Renal pelvis (tissue), 12 donors: ENCODE measurements around the gene MTERF1. TPM values are rescaled to one million over a fixed set of nuclear protein-coding genes. Genes with fewer than 3 reads are reported as not detected.
A peak's percentile ranks its signal among the peaks of the same experiment; 100 is the strongest.
"Not testable (repeated sequence)": the region's sequence is repeated elsewhere in the genome, so short reads cannot be mapped to it uniquely, and the experiment has no call there.

Source experiments
- DNase-seq: peaks from one replicate; pipeline ENCODE4 v3.0.0-alpha.2; 2013
- long read RNA-seq, 16 experiments: transcript quantifications; one replicate each; lab custom pipeline, GENCODE V29; 2026
- polyA plus RNA-seq, 3 donors: library from polyadenylated mRNA; unstranded; fragments of 120-200 nt; gene quantifications; one replicate each; pipeline ENCODE4 v1.2.1, GENCODE V29; 2013; ENCODE audit not compliant: insufficient read length in 3 of 3

Gene MTERF1, protein sequence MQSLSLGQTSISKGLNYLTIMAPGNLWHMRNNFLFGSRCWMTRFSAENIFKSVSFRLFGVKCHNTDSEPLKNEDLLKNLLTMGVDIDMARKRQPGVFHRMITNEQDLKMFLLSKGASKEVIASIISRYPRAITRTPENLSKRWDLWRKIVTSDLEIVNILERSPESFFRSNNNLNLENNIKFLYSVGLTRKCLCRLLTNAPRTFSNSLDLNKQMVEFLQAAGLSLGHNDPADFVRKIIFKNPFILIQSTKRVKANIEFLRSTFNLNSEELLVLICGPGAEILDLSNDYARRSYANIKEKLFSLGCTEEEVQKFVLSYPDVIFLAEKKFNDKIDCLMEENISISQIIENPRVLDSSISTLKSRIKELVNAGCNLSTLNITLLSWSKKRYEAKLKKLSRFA
- 10 to 100 TPM; 16.8 to 17.0 (median 16.8) TPM for polyA plus RNA-seq
- long read RNA-seq, donor 1, partial matches to known transcripts, result 0 of 3 reads
- long read RNA-seq, donor 1, other reads (novel, unspliced or antisense), result 0 of 3 reads
- long read RNA-seq, donor 2, partial matches to known transcripts, result 0 of 4 reads
- long read RNA-seq, donor 2, other reads (novel, unspliced or antisense), result 0 of 4 reads
- long read RNA-seq, donor 3, partial matches to known transcripts, result 0 of 3 reads
- long read RNA-seq, donor 3, other reads (novel, unspliced or antisense), result 0 of 3 reads
- long read RNA-seq, donor 4, transcript MTERF1-201 (3 exons, 1,997 nt), result major isoform, 8 of 10 reads
- long read RNA-seq, donor 4, partial matches to known transcripts, result 0 of 10 reads
- long read RNA-seq, donor 4, other reads (novel, unspliced or antisense), result 0 of 10 reads
- long read RNA-seq, donor 5, transcript MTERF1-201 (3 exons, 1,997 nt), result major isoform, 5 of 6 reads
- long read RNA-seq, donor 5, partial matches to known transcripts, result 0 of 6 reads
- long read RNA-seq, donor 5, other reads (novel, unspliced or antisense), result 0 of 6 reads
- long read RNA-seq, donor 6, partial matches to known transcripts, result 8 of 13 reads
- long read RNA-seq, donor 6, other reads (novel, unspliced or antisense), result 0 of 13 reads
- long read RNA-seq, donor 7, transcript MTERF1-201 (3 exons, 1,997 nt), result major isoform, 7 of 7 reads
- long read RNA-seq, donor 7, partial matches to known transcripts, result 0 of 7 reads
- long read RNA-seq, donor 7, other reads (novel, unspliced or antisense), result 0 of 7 reads
- long read RNA-seq, donor 8, partial matches to known transcripts, result 0 of 4 reads
- long read RNA-seq, donor 8, other reads (novel, unspliced or antisense), result 0 of 4 reads
- long read RNA-seq, donor 9, transcript MTERF1-201 (3 exons, 1,997 nt), result major isoform, 11 of 12 reads
- long read RNA-seq, donor 9, partial matches to known transcripts, result 0 of 12 reads
- long read RNA-seq, donor 9, other reads (novel, unspliced or antisense), result 0 of 12 reads
- long read RNA-seq, donor 10, partial matches to known transcripts, result 0 of 3 reads
- long read RNA-seq, donor 10, other reads (novel, unspliced or antisense), result 0 of 3 reads
- long read RNA-seq, donor 11, partial matches to known transcripts, result 0 of 4 reads
- long read RNA-seq, donor 11, other reads (novel, unspliced or antisense), result 0 of 4 reads
- long read RNA-seq, donor 12, transcript MTERF1-201 (3 exons, 1,997 nt), result major isoform, 7 of 16 reads
- long read RNA-seq, donor 12, partial matches to known transcripts, result 6 of 16 reads
- long read RNA-seq, donor 12, other reads (novel, unspliced or antisense), result 0 of 16 reads
- long read RNA-seq, donor 13, partial matches to known transcripts, result 0 of 6 reads
- long read RNA-seq, donor 13, other reads (novel, unspliced or antisense), result 0 of 6 reads
- long read RNA-seq, donor 14, transcript MTERF1-201 (3 exons, 1,997 nt), result major isoform, 12 of 24 reads
- long read RNA-seq, donor 14, partial matches to known transcripts, result 10 of 24 reads
- long read RNA-seq, donor 14, other reads (novel, unspliced or antisense), result 0 of 24 reads
- long read RNA-seq, donor 15, transcript MTERF1-201 (3 exons, 1,997 nt), result major isoform, 8 of 11 reads
- long read RNA-seq, donor 15, partial matches to known transcripts, result 0 of 11 reads
- long read RNA-seq, donor 15, other reads (novel, unspliced or antisense), result 0 of 11 reads
- long read RNA-seq, donor 16, partial matches to known transcripts, result 0 of 8 reads
- long read RNA-seq, donor 16, other reads (novel, unspliced or antisense), result 0 of 8 reads

DNA sequence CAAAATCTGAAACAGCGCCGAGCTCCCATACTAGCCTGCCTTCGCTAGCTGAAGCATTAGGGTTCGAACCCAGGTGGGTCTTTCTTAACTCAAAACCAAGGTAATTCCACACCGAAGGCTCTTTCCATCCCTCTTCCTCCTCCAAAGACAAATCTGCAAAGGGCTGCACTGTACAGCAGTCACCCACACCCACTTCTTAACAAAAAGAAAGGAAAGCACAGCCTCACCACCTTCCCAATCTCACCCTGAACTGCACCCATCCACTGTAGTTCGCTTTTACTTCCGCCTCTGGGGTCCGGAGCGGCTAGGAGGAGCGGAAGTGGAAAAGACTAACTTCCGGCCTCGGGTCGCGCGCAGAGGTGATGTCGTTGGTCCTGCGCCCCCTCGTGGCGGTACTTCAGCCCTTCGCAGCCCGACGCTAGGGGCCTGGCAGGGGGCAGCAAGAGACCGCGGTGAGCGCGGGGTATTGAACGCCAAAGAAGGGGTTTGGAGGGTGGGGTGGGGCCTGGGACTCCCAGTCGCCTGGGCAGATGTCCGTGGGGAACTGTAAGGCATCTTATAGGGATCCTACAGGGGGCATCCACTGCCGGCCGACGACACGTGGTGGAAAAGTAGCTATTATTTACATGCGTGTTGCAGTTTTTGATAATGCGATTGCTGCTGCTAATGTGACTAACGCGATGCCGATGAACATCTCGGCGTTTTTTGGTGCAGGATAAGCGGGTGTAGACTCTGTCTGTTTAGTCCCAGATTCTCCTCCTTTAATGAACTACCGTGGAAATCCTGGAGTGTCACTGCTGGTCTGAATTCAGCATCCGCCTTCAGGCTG, at the start of gene MTERF1:
TSS of gene MTERF1 (minus strand) at position 290 of the 829 bp plus-strand sequence. CDS start 619 bp downstream, outside the sequence.
- peak; percentile 93 for DNase-seq

DNA sequence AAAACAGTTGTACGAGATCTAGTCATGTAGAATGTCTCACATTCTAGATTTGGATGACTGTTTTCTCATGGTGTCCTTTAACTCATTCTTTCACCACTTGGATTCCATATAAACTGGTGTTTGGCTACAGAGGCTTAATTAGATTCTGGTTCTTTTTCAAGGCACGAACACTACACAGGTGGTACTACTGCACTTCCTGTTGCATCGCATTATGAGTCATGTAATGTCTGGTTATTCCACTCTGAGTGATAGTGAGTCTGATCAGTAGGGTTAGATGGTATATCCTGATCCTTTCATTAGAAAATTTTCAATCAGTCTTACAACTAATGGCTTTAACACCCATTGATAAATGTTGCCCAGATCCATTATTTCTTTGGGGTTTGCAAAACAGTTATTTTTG, 49.0 kb upstream of the MTERF1 start:
- DNase-seq, result no peak

DNA sequence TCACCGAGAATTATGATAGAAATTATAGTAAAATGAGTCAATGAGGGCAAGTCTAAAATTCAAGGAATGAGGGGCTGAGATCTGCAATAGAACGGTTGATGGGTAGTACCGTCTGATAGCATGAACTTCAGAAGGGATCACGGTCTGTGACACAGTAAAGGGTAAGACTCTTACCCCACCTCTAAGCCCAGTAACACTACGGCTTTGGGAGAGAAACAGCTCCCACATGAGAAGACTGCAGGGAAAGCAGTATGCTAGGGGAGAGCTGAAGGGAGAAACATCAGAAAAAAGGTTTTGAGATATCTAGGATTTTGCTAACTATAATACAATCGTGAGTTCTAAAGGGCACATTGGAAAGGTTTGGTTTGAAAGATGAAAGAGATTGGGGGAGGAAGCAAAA, 47.4 kb upstream of the MTERF1 start:
- no peak for DNase-seq

DNA sequence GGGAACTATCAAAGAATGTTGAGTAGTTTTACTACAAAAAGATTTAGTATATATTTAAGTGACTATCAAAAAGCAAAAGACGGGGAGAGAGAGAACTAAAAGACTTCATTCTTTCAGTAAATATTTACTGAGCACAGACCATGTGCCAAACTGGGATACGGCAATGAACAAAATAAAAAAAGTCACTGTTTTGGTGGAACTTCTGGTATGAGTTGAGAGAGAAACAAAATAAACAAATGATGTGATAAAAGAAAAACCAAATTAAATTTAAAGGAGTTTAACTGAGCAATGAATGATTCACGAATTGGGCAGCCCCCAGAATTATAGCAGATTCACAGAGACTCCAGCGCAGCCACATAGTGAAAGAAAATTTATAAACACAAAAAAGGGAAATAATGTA, 42.4 kb upstream of the MTERF1 start:
- no peak for DNase-seq

DNA sequence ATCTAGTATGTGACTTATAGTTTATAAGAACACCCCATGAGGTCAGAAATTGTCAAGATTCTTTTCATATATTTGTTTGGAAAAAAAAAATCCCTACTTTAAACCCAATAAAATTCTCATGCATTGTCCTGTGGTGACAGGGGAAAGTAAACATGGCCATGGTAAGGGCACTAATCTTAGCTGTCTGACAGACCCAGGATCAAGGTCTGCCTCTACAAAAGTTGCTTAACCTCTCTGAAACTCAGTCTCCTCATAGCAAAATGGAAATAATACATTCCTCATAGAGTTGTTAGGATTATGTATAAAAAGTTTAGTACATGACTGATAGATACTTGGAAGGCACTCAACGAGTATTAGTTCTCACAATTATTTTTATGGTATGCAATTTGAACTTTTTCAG, 37.9 kb upstream of the MTERF1 start:
- no peak for DNase-seq

DNA sequence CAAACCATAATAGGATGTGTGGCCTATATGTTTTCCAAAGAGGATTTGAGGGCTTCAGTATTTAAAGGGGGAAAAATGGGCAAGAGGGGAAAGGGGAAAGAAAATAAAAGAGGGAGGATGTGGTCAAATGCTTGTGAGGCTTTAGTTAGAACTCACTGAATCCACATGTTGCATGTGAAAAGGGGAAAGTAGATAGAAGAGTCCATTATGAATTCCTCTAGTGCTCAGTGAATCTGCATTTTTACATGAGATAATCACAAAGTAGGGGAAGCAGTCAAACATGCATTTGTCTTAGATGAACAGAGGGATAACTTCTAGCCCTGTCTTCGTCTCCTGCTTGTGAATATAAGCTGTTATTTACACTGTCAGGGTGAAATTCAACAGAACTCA, 35.5 kb upstream of the MTERF1 start:
- DNase-seq, result no peak

DNA sequence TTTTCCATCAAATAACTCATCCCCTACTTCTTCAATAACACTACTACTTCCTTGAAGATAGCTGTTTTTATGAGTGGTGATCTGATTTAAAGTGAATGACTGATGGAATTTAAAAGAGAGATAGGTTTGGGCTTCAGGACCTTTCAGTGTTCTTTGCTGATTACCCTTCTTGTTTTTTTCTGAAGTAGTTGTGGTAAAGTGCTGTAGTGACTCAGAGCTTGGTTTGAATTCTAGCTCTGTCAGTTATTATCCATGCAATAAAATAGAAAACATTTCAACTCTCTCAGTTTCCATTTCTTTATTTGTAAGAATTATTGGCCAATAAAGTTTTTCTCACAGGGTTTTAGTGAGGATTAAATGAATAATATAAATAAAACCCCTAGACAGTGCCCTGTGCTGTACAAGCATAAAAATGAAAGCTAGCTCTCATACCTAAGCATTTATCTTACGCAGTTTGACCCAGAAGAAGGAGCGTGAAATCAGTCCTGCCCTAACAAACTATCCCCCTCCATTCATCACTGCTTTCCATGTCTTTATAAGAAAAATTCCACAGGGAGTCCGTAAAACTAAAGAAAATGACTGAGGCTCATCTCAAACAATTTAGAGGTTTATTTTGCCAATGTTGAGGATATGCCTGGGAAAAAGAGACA, 35.0 kb upstream of the MTERF1 start:
- DNase-seq, result no peak

DNA sequence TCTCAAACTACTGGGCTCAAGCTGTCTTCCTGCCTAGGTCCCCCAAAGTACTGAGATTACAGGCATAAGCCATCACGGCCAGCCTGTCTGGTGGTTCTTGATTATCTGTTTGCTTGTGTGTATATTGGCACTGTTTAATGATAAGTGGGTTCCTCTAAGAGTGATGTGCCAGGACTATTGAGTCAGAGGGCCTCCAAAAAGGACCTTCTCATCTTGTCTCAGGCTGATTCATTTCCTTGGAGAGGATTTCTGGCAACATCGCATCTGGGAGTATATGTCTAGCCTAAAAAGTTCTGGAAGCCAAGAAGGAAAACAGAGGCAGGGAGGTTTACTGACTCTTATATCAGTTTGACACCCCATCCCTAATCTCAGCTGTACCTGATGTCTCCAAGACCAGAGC, 33.1 kb upstream of the MTERF1 start:
- DNase-seq, result no peak

DNA sequence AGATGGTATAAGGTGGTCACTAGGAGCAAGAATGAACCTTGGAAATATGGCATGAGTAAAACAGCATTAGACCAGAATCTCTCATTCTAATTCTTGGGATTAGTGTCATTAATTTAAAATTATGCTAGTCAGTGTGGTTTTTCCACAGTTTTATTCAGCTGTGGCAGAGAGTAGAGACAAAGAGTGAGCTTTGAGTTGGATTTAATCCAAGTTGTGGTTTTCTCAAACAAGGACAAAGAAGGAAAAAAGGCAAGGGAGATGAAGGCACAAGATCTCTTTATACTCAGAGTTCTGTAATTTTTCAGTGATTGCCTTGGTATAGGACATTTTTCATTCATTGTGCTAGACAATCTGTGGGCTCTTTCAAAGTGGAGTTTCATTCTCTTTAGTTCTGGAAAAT, 32.0 kb upstream of the MTERF1 start:
- DNase-seq, result no peak

DNA sequence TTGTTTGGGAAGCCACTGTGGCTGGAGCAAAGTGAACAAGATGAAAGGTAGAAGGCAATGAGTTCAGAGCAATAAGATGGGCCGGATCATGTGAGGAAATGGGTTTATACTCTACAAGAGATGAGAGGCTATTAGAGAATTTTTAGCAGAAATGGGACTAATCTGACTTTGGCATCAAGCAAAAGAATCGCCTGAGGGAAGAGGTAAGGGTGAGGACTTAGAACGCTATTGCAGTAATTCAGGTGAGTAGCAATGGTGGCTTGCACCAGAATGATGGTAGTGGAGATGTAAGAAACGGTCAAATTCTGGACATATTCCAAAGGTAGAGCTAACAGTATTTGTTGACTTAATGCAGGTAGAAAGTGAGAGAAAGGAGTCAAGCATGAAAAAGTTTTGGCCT, 30.6 kb upstream of the MTERF1 start:
- no peak for DNase-seq

DNA sequence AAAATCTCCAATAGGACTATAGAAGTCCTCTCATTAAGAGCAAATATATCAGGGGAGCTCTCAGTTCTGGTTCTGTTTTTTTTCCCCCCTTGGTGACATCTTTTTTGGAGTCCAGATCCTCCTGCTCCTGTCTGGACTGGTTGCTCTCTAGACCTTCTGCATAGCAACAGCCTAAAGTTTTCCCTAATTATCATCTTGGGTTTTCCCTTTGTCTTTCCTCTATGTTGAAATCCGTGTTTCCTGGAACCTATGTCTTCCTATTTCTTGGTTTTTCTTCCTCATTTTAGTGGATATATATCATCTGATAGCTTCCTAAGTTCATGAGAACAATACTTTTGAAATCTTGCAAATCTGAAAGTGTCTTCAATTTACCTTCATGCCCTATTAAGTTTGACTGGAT, 29.7 kb upstream of the MTERF1 start:
- no peak for DNase-seq

DNA sequence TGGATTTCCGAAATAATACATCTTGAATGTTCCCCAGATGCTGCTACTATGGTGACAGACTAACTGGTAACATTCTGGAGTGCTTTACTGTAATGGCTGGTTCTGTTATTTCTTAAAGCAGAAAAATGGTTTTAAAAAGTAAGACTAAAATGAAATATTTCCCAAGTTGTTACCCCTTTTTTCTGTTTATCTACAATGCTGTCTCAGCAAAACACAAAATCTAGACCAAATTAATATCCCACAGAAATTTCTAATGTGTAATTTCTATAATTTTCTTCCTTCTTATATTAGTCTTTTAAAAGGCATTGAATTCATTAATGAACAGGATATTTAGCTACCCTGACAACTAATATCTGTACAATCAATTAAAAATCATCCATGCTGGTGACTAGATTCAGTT, 19.1 kb upstream of the MTERF1 start:
- DNase-seq, result no peak

DNA sequence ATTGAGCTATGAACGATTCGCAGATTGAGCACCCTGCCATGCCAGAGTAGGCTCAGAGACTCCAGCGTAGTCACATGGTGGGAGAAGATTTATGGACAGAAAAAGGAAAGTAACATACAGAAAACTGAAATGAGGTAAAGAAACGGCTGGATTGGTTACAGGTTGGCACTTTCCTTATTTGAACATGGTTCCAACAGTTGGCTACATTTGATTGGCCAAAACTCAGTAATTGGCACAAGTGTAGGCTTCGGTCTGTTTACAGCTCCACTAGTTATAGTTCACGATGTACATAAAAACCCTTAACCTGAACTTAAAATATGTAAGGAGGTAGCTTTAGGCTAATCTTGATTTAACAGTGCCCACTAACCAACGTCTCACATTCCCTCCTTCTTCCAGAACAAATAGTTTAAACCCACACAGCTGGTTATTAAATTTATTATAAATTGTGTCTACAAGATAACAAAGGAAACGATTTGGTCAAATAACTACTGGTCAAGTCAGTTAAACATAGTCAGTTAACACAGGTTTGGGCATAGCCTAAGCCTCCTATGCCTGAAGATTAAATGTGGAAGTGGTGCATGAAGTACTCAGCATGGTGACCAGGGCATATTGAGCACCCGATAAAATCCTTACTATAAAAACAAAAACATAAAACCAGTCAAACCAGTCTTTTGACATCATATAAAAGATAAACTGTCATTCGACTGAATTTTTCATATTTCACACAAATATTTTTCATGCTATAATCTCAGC, 17.9 kb upstream of the MTERF1 start:
- no peak for DNase-seq

DNA sequence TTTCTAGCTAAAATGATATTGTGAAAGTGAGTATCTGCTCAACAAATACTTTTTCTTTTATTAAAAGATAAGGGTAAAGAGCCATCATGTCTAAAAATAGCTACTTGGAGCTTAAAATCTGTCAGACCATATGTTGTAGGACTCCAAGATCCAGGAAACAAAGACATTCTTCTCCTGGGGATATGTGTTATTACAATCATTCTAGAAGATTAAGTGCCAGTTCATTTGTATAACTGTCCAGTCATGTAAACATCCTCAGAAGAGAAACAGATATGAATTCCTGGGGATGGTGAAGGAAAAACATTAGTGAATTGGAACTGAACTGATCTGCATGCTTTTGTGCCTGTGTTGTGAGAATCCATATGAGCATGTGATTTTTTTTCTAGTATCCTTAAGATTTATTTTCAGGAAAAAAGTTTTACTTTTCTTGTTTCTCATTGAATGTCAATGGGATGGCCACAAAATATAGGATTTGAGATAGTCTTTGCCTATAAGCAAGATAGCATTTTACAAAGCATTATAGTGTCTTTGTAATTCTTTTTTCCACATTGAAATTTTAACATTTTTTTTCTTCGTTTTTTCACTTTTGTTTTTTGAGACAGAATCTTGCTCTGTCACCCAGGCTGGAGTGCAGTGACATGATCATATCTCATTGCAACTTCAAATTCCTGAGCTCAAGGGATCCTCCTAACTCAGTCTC, 14.4 kb upstream of the MTERF1 start:
- DNase-seq, result no peak

DNA sequence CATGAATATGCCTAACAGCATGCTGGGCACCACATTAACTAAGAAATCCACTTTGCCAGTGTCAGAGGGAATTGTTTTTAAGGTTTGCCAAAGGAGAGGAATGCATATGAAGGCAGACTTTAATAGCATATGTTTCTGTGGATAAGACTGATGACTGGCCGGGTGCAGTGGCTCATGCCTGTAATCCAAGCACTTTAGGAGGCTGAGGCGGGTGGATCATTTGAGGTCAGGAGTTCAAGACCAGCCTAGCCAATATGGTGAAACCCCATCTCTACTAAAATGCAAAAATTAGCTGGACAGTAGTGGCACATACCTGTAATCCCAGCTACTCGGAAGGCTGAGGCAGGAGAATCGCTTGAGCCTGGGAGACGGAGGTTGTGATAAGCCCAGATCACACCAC, 13.2 kb upstream of the MTERF1 start:
- DNase-seq, result not testable (repeated sequence)

DNA sequence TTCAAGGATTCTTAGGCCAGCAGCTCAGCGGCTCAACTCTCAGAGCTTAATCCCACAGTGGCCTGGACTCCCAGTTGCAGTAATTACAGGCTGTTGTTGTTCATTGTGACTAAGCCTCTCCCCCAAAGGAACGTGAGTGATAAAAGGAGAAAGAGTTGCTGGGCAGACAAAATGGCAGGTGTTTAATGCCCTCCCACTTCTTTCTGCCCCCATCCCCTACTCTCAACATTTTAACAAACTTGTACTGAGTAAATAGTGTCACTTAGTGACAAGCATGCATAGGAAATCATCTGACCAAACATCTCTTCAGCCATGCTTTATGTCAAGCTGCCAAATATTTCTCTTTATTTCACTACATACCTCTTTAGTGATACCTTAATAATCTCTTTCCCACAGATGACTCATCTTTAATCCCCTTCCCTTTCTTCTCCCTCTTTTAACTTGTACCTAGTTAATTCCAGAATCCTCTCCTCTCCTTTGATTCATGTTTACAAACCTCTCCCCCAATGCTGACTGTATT, 12.4 kb upstream of the MTERF1 start:
- no peak for DNase-seq

DNA sequence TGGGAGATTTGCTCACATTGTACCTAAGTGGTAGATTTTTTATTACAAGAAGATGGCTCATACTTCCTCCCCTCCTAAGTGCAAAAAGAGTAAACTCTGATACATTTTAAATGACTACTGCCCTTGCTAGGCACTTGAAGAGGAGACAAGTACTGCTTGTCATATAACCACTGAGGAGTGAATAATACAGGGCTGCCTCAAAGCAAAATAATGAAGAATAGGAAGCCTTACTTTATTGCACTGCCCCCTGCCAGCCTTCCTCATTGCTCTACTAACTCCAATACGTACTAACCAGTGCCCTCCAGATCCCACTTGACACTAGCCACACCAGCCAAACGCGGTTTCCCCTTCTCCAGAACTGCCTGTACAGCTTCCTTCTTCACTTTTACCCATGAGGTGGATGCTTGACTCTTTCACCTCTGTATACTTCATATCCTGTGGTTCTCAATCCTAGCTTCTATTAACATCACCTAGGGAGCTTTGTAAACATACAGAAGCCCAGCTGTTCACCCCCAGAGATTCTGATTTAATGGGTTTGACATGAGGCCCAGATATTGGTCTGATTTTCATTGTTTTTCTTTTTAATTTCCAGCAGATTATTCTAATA, 11.7 kb upstream of the MTERF1 start:
- no peak for DNase-seq
